Loucy (cell line): ENCODE data around the gene DISC1.

Experiments used
- EZH2phosphoT487 ChIP-seq: fragments of 200-600 bp; IDR thresholded peaks from 2 replicates; pipeline ENCODE4 v1.6.1; 2018; ENCODE audit warnings: antibody characterized with exemption, mild to moderate bottlenecking, moderate library complexity, borderline replicate concordance
- TF ChIP-seq, protein P1 (sequence below): fragments of 200-600 bp; sonication (generic); conservative IDR thresholded peaks from 2 replicates; pipeline ENCODE4 v1.5.1; 2014; ENCODE audit warnings: mild to moderate bottlenecking, antibody characterized with exemption, low read length

DNA sequence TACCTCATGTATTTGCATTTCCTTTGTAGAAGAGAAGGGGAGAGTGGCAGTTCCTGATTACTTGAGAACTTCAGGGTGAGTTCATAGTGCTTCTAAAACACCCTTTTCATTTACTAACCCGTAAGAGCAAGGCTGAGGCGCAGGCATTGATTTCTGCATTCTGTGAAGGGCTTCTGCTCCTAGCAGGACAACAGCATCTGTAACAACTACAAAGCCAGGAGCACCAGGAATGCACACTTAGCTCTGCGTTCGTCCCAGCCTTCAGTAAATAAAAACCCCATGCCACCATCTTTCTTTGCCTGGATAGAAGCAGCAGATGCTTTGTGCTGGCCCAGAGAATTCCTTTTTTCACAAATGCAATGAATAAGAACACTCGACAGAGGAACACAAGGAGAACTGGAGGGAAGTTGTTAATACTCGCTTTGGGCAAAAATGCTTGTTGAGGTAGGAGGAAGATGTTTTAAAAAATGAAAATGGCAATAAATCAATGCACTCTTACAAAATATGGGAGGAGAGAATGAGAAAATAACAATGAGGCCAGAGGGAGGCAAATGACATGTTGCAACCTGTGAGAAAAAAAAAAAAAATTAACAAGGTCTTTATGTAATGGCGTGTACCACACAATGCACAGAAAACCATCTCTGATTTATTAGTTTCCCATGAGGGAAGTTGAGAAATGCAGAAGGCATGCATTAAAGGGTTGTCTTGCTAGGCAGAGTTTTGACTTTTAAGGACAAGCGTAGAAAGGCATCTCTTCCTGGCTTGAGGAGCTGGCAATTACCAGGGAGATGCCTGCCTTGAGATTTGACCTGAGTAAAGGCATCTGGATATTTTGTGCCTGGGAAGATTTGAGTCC is 418.8 kb downstream of the DISC1 start:
- TF ChIP-seq, protein P1, sequence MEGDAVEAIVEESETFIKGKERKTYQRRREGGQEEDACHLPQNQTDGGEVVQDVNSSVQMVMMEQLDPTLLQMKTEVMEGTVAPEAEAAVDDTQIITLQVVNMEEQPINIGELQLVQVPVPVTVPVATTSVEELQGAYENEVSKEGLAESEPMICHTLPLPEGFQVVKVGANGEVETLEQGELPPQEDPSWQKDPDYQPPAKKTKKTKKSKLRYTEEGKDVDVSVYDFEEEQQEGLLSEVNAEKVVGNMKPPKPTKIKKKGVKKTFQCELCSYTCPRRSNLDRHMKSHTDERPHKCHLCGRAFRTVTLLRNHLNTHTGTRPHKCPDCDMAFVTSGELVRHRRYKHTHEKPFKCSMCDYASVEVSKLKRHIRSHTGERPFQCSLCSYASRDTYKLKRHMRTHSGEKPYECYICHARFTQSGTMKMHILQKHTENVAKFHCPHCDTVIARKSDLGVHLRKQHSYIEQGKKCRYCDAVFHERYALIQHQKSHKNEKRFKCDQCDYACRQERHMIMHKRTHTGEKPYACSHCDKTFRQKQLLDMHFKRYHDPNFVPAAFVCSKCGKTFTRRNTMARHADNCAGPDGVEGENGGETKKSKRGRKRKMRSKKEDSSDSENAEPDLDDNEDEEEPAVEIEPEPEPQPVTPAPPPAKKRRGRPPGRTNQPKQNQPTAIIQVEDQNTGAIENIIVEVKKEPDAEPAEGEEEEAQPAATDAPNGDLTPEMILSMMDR: no peak
- TF ChIP-seq EZH2phosphoT487: no peak
